ENCODE results near the gene FBXO44.

FBXO44 gene

DNA sequence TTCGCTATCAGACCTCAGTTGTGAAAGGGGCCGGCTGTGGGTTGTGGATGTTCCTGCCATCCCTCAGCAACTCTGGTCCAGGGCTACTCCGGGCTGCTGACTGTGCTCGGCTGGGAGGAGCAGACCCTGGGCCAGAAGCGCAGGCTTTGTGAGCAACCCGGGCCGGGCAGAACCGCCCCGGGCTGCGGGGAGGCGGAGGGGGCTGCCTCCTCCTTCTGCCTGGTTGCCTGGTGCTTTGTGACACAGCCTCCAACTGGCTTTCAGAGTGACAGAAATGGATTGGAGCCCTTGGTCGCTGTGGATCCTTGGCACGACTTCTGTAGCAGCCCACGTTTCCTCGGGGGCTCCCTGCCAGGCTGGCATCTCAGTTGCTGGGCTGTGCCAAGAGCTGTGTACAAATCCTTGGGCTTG lies 46.9 kb downstream of the FBXO44 start:
- peak overlapping the region in 6 of 11 experiments; percentile 5 to 68 (median 25); a peak in 8 of 22 replicates for H3K9ac ChIP-seq
- peaks cover 0 to 17% (median 0%) of the 10 kb centered on the region in 11 experiments; a peak in 4 of 22 replicates for H3K27me3 ChIP-seq
- H3K4me3 ChIP-seq = no peak overlapping the region
- H3K27ac ChIP-seq = peak overlapping the region in 6 of 11 experiments; percentile 4 to 62 (median 50); a peak in 9 of 22 replicates
- peak overlapping the region; percentile 79 to 97 (median 91); a peak in 20 of 22 replicates for H3K4me2 ChIP-seq
- peaks cover 45 to 100% (median 99%) of the 10 kb centered on the region in 10 experiments for H3K4me1 ChIP-seq
- peaks cover 0 to 100% (median 99%) of the 10 kb centered on the region in 11 experiments; a peak in 18 of 22 replicates for H4K20me1 ChIP-seq
- peaks cover 0 to 48% (median 16%) of the 10 kb centered on the region in 11 experiments; a peak in 12 of 22 replicates for H3K36me3 ChIP-seq
- TF ChIP-seq Cebpa-rat (IDR thresholded peaks at IDR 0.05) = no peak
- H3K9me3 ChIP-seq (replicated peaks in 1 of 11) = no peaks in the 10 kb centered on the region

DNA sequence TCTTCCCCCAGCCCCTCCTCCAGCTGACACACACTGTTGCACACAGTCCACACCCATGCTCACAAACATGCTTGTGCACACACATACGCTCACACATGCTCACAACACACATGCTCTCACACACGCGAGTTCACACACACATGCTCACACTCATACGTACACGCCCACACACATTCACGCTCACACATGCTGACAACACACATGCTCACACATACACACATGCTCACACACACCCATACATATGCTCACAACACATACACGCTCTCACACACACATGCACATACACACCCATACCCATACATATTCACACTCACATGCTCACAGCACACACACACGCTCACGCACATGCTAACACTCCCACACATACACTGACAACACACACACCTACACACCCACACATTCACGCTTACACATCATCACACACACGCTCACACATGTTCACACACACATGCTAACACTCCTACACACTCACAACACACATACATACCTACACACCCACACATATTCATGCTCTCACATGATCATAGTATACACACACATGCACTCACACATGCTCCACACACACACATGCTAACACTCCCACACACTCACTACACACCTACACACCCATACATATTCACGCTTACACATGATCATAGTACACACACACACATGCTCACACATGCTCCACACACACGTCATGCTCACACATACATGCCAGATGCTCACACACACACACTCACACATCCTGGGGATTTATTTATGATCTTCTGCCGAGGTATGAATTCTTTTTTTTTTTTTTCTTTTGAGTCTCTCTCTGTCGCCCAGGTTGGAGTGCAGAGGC lies 47.5 kb downstream of the FBXO44 start:
- peaks cover 0 to 52% (median 17%) of the 10 kb centered on the region in 11 experiments; a peak in 12 of 22 replicates for H3K36me3 ChIP-seq

GRCh38 chr1:11703357-11704193 lies 48.9 kb downstream of the FBXO44 start:
- Histone ChIP-seq H3K4me2 (peak overlapping the region; percentile 76 to 97 (median 92)), H3K27me3 (peaks cover 0 to 17% (median 0%) of the 10 kb centered on the region in 11 experiments; a peak in 4 of 22 replicates), H3K9ac (peak overlapping the region in 9 of 11 experiments; percentile 27 to 68 (median 41); a peak in 16 of 22 replicates), H4K20me1 (peaks cover 0 to 100% (median 89%) of the 10 kb centered on the region in 11 experiments; a peak in 18 of 22 replicates), H3K4me1 (peaks cover 56 to 100% (median 100%) of the 10 kb centered on the region in 10 experiments), H3K4me3 (peak overlapping the region in 3 of 10 experiments; percentile 12 to 18 (median 16); a peak in 1 of 20 replicates), H3K9me3 (replicated peaks in 1 of 11) (no peaks in the 10 kb centered on the region), H3K36me3 (peaks cover 0 to 52% (median 24%) of the 10 kb centered on the region in 11 experiments; a peak in 13 of 22 replicates), H3K27ac (peak overlapping the region in 8 of 11 experiments; percentile 9 to 76 (median 50); a peak in 15 of 22 replicates)
- TF ChIP-seq Cebpa-rat (IDR thresholded peaks at IDR 0.05) = no peak

More for the DNA sequence above, 47.5 kb downstream of the FBXO44 start:
- Histone ChIP-seq H3K9ac (peak overlapping the region in 5 of 11 experiments; percentile 5 to 68 (median 20); a peak in 4 of 22 replicates), H3K27me3 (peaks cover 0 to 17% (median 0%) of the 10 kb centered on the region in 11 experiments; a peak in 4 of 22 replicates), H3K27ac (peak overlapping the region in 5 of 11 experiments; percentile 4 to 62 (median 54); a peak in 4 of 22 replicates), H3K9me3 (replicated peaks in 1 of 11) (no peaks in the 10 kb centered on the region), H4K20me1 (peaks cover 0 to 100% (median 94%) of the 10 kb centered on the region in 11 experiments; a peak in 18 of 22 replicates), H3K4me3 (no peak overlapping the region), H3K4me2 (peak overlapping the region in 9 of 11 experiments; percentile 85 to 97 (median 93); a peak in 18 of 22 replicates), H3K4me1 (peaks cover 47 to 100% (median 100%) of the 10 kb centered on the region in 10 experiments)
- no peak for TF ChIP-seq Cebpa-rat (IDR thresholded peaks at IDR 0.05)

DNA sequence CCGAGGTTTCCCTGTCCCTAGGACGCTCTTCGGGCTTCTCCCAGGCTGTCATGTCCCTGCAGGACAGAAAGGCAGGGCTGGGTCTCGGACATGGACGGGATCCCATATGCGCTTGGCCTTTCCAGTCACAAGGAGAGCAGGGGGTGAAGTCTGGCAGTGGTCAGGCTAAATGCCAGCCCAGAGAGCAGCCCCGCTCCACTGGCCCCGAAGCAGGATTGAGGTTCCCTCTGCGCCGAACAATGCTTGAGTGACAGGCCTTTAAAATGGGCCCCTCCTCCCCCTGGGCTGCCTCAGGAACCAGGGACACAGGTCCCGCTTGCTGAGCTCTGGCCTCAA lies 49.5 kb downstream of the FBXO44 start:
- H3K4me2 ChIP-seq = peak overlapping the region; percentile 76 to 97 (median 92)
- peaks cover 56 to 100% (median 100%) of the 10 kb centered on the region in 10 experiments for H3K4me1 ChIP-seq
- H3K9me3 ChIP-seq (replicated peaks in 1 of 11) = no peaks in the 10 kb centered on the region

DNA sequence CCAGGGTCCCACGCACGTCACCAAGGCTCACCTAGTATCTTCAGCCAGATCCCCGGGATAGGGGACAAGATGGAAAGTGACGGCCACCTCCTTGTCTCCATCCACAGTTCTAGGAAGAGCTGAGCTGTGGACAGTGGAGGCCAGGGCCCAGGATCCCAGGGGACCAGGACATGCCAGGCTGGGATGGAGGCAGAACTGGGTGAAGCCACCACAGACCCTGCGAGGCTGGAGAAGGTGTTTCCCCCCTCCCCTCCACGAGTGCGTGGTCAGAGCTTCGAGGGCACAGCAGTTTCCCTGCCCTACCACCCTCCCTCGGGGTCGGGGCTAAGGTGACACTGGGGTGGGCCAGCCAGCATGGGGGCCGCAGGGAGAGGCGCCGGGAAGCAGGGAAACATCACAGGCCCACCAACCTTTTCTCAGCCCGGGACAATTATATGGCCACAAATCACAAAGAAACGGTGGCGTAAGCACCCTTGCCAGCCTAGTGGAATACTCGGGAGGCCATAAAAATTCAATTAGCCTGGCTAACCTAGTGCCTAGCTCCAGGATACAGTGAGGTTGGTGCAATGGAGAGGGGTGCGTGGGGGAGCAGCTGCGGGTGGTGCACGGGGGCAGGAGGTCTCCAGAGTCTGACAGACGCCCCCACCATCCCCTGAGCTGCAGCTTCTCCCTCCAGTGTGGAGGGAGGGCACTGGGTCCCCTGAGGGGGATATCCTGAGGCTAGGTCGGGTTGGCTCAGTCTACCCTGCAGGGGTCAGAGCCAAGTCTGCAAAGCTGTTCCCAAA lies 50.2 kb downstream of the FBXO44 start:
- Histone ChIP-seq H3K27ac (peak overlapping the region in 8 of 11 experiments; percentile 9 to 76 (median 50); a peak in 13 of 22 replicates), H3K4me2 (peak overlapping the region; percentile 76 to 97 (median 92)), H4K20me1 (peaks cover 0 to 98% (median 82%) of the 10 kb centered on the region in 11 experiments; a peak in 18 of 22 replicates), H3K4me3 (no peak overlapping the region), H3K27me3 (peaks cover 0 to 16% (median 0%) of the 10 kb centered on the region in 11 experiments; a peak in 4 of 22 replicates), H3K36me3 (peaks cover 0 to 59% (median 37%) of the 10 kb centered on the region in 11 experiments; a peak in 16 of 22 replicates), H3K9ac (peak overlapping the region in 8 of 11 experiments; percentile 28 to 68 (median 42); a peak in 14 of 22 replicates), H3K9me3 (replicated peaks in 1 of 11) (no peaks in the 10 kb centered on the region), H3K4me1 (peaks cover 56 to 98% (median 96%) of the 10 kb centered on the region in 10 experiments)
- no peak for TF ChIP-seq Cebpa-rat (IDR thresholded peaks at IDR 0.05)

More for the DNA sequence above, 49.5 kb downstream of the FBXO44 start:
- no peak for TF ChIP-seq Cebpa-rat (IDR thresholded peaks at IDR 0.05)
- peaks cover 0 to 100% (median 87%) of the 10 kb centered on the region in 11 experiments; a peak in 18 of 22 replicates for H4K20me1 ChIP-seq
- H3K36me3 ChIP-seq = peaks cover 0 to 52% (median 29%) of the 10 kb centered on the region in 11 experiments; a peak in 16 of 22 replicates
- peak overlapping the region in 1 of 10 experiments; percentile 16; a peak in 1 of 20 replicates for H3K4me3 ChIP-seq
- H3K27ac ChIP-seq = peak overlapping the region in 8 of 11 experiments; percentile 9 to 76 (median 50); a peak in 14 of 22 replicates
- peak overlapping the region in 8 of 11 experiments; percentile 27 to 68 (median 42); a peak in 15 of 22 replicates for H3K9ac ChIP-seq
- peaks cover 0 to 17% (median 0%) of the 10 kb centered on the region in 11 experiments; a peak in 4 of 22 replicates for H3K27me3 ChIP-seq

DNA sequence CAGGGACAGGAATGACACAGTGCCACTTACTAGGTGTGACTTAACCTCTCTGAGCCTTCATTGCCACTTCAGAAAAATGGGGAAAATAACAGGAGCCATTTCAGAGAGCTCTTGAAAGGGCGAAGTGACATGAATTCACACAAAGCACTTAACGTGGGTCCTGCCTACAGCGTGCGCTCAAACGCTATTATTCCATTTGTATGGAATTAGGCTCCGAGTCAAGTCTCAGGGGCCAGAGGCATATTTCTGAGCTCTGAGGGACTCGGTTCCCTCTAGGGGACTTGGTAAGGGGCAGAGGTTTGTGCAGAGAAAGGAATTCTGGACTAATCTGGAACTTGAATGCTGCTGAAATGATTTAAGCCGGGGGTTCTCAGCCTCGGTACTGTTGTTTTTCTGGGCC lies 50.9 kb downstream of the FBXO44 start:
- Histone ChIP-seq H3K4me3 (no peak overlapping the region), H3K9me3 (replicated peaks in 1 of 11) (no peaks in the 10 kb centered on the region), H3K27me3 (peaks cover 0 to 9% (median 0%) of the 10 kb centered on the region in 11 experiments; a peak in 4 of 22 replicates), H3K36me3 (peaks cover 0 to 66% (median 44%) of the 10 kb centered on the region in 11 experiments; a peak in 16 of 22 replicates), H3K4me2 (peak overlapping the region in 10 of 11 experiments; percentile 21 to 97 (median 92); a peak in 18 of 22 replicates), H3K4me1 (peaks cover 50 to 90% (median 89%) of the 10 kb centered on the region in 10 experiments), H3K9ac (peak overlapping the region in 8 of 11 experiments; percentile 28 to 68 (median 42); a peak in 10 of 22 replicates), H3K27ac (peak overlapping the region in 6 of 11 experiments; percentile 4 to 76 (median 56); a peak in 6 of 22 replicates), H4K20me1 (peaks cover 0 to 91% (median 77%) of the 10 kb centered on the region in 11 experiments; a peak in 18 of 22 replicates)
- TF ChIP-seq Cebpa-rat (IDR thresholded peaks at IDR 0.05) = no peak

DNA sequence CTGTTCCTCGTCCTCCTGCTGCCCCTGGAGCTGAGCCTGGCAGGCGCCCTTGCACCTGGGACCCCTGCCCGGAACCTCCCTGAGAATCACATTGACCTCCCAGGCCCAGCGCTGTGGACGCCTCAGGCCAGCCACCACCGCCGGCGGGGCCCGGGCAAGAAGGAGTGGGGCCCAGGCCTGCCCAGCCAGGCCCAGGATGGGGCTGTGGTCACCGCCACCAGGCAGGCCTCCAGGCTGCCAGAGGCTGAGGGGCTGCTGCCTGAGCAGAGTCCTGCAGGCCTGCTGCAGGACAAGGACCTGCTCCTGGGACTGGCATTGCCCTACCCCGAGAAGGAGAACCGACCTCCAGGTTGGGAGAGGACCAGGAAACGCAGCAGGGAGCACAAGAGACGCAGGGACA lies 51.6 kb downstream of the FBXO44 start:
- Histone ChIP-seq H3K4me3 (no peak overlapping the region), H3K9ac (peak overlapping the region in 6 of 11 experiments; percentile 6 to 68 (median 42); a peak in 6 of 22 replicates), H4K20me1 (peaks cover 0 to 88% (median 70%) of the 10 kb centered on the region in 11 experiments; a peak in 18 of 22 replicates), H3K27me3 (peaks cover 0 to 2% (median 0%) of the 10 kb centered on the region in 11 experiments; a peak in 4 of 22 replicates), H3K4me1 (peaks cover 43 to 83% (median 82%) of the 10 kb centered on the region in 10 experiments), H3K36me3 (peaks cover 0 to 72% (median 49%) of the 10 kb centered on the region in 11 experiments; a peak in 17 of 22 replicates), H3K4me2 (peak overlapping the region in 9 of 11 experiments; percentile 85 to 97 (median 93); a peak in 19 of 22 replicates), H3K9me3 (replicated peaks in 1 of 11) (no peaks in the 10 kb centered on the region), H3K27ac (peak overlapping the region in 6 of 11 experiments; percentile 4 to 76 (median 60); a peak in 9 of 22 replicates)
- TF ChIP-seq Cebpa-rat (IDR thresholded peaks at IDR 0.05) = no peak

Data from BLaER1 treated with 17β-estradiol and CSF1 and Interleukin-3, amounts not matched to agents 10 nM and 100 nM (cell line).